ENCODE results near the gene AP3S2. TPM values are rescaled to one million over a fixed set of nuclear protein-coding genes. Genes with fewer than 3 reads are reported as not detected.

The AP3S2 gene
- total and polyA plus RNA-seq, 8 donors = 8.4 to 90.4 (median 24.0) TPM

- Histone ChIP-seq H3K9me3 (no peaks in the 10 kb centered on the region), H3K36me3 (peaks cover 15 to 86% (median 77%) of the 10 kb centered on the region in 4 donors), H3K27me3 (no peaks in the 10 kb centered on the region), H3K27ac (no peak overlapping the region), H3K4me1 (peaks cover 0 to 5% (median 0%) of the 10 kb centered on the region in 4 donors), H3K4me3 (no peak overlapping the region)
- TF ChIP-seq POLR2AphosphoS5 (IDR thresholded peaks at IDR 0.05) (no peak), POLR2A (IDR thresholded peaks at IDR 0.05) (no peak), EP300 (IDR thresholded peaks at IDR 0.05) (no peak)
- TF ChIP-seq, protein P1, sequence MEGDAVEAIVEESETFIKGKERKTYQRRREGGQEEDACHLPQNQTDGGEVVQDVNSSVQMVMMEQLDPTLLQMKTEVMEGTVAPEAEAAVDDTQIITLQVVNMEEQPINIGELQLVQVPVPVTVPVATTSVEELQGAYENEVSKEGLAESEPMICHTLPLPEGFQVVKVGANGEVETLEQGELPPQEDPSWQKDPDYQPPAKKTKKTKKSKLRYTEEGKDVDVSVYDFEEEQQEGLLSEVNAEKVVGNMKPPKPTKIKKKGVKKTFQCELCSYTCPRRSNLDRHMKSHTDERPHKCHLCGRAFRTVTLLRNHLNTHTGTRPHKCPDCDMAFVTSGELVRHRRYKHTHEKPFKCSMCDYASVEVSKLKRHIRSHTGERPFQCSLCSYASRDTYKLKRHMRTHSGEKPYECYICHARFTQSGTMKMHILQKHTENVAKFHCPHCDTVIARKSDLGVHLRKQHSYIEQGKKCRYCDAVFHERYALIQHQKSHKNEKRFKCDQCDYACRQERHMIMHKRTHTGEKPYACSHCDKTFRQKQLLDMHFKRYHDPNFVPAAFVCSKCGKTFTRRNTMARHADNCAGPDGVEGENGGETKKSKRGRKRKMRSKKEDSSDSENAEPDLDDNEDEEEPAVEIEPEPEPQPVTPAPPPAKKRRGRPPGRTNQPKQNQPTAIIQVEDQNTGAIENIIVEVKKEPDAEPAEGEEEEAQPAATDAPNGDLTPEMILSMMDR (IDR thresholded peaks at IDR 0.05) = no peak
- intact Hi-C loops (cut with DNase I; ENCODE audit: low total_unique reads) = loop anchor here (5.0 to 10.0 kb wide), 2 partner anchors 89 to 172 kb away; no protein-coding TSS in a partner anchor
- no peak for DNase-seq
- 88 to 97% (median 93%) methylated on average over 12 to 15 of the region's 15 CpGs for WGBS, 5 donors
These were observed 9.4 kb upstream of the AP3S2 start for GRCh38 chr15:89903015-89903857.

GRCh38 chr15:89900849-89901248 lies 7.1 kb upstream of the AP3S2 start:
- Histone ChIP-seq H3K27ac (no peak overlapping the region), H3K36me3 (peaks cover 15 to 64% (median 54%) of the 10 kb centered on the region in 4 donors), H3K27me3 (no peaks in the 10 kb centered on the region), H3K9me3 (no peaks in the 10 kb centered on the region), H3K4me3 (no peak overlapping the region), H3K4me1 (peaks cover 0 to 5% (median 0%) of the 10 kb centered on the region in 4 donors)
- WGBS, 5 donors = 49 to 70% (median 57%) methylated on average over 6 of the region's 6 CpGs
- DNase-seq = no peak
- no peak for TF ChIP-seq POLR2AphosphoS5 (IDR thresholded peaks at IDR 0.05)
- TF ChIP-seq, protein P1 (IDR thresholded peaks at IDR 0.05) = no peak
- no peak for TF ChIP-seq POLR2A (IDR thresholded peaks at IDR 0.05)
- TF ChIP-seq EP300 (IDR thresholded peaks at IDR 0.05) = no peak
- intact Hi-C loops (cut with DNase I; ENCODE audit: low total_unique reads) = loop anchor here (5.0 to 10.0 kb wide), 2 partner anchors 91 to 174 kb away; no protein-coding TSS in a partner anchor

DNA sequence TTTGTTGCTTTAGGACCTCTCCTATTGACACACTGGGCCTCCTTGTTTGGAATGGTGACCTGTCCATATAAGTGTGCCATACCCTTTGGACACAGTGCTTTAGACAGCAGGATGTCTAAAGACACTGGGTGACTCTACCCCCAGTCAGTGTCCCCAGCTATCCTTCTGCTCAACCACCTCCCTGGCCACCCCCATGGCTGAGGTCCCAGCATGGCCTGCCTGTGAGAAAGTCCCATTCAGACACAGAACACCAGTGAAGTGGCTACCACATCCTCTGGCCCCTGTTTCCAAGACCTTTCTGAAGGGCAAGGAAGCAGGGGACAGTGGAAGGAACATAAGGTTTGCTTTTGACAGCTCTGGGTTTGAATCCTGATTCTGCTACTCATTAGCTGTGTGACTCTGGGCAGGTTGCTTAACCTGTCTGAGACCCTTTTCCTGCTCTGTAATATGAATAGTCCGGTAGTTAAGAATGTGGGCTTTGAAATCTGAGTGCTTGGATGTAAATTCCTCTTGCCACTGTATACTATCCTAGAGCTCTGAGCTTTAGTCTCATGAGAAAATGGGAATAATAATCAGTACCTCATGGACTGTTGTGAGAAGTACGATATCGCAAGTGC lies 6.3 kb upstream of the AP3S2 start:
- DNase-seq = no peak
- no peaks in the 10 kb centered on the region for H3K9me3 ChIP-seq
- no peaks in the 10 kb centered on the region for H3K27me3 ChIP-seq
- TF ChIP-seq, protein P1 (IDR thresholded peaks at IDR 0.05) = no peak
- no peak for TF ChIP-seq POLR2AphosphoS5 (IDR thresholded peaks at IDR 0.05)
- TF ChIP-seq EP300 (IDR thresholded peaks at IDR 0.05) = no peak
- TF ChIP-seq POLR2A (IDR thresholded peaks at IDR 0.05) = no peak
- no peak overlapping the region for H3K4me3 ChIP-seq
- 92 to 95% (median 94%) methylated on average over 3 of the region's 3 CpGs for WGBS, 5 donors
- intact Hi-C loops (cut with DNase I; ENCODE audit: low total_unique reads) = loop anchor here (5.0 to 10.0 kb wide), 2 partner anchors 92 to 175 kb away; no protein-coding TSS in a partner anchor
- peaks cover 15 to 56% (median 50%) of the 10 kb centered on the region in 4 donors for H3K36me3 ChIP-seq
- peaks cover 0 to 5% (median 0%) of the 10 kb centered on the region in 4 donors for H3K4me1 ChIP-seq
- no peak overlapping the region for H3K27ac ChIP-seq

DNA sequence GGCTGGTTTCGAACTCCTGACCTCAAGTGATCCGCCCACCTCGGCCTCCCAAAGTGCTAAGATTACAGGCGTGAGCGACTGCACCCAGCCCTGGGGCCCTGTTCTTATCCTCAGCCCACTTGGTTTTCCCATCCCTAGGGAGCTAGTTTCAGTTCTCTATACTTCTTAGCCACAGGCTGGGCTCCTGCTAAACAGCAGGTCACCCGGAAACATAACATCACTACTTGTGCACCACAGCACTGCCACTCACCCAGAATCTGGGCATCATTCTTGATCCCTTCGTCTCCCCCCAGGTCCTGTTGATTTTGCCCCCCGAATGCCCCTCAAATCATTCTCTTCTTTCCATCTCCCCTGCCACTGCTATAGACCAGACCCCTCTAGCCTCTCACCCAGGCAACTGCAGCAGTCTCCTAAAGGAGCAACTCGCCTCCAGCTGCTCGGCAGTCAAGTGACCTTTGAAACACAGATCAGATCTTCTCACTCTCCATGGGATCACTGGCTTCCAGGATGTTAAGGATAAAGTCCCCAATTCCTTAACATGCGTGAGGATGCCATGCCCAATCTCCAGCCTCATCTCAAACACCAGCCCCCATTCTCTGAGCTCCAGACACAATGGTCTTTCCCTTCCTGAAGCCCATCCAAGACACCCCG lies 5.6 kb upstream of the AP3S2 start:
- no peaks in the 10 kb centered on the region for H3K27me3 ChIP-seq
- DNase-seq = no peak
- no peak overlapping the region for H3K4me3 ChIP-seq
- TF ChIP-seq POLR2AphosphoS5 (IDR thresholded peaks at IDR 0.05) (no peak), POLR2A (IDR thresholded peaks at IDR 0.05) (no peak), EP300 (IDR thresholded peaks at IDR 0.05) (no peak)
- TF ChIP-seq, protein P1 (IDR thresholded peaks at IDR 0.05) = no peak
- no peak overlapping the region for H3K27ac ChIP-seq
- WGBS, 5 donors = 71 to 86% (median 79%) methylated on average over 12 of the region's 12 CpGs
- intact Hi-C loops (cut with DNase I; ENCODE audit: low total_unique reads) = no loop called here
- no peaks in the 10 kb centered on the region for H3K9me3 ChIP-seq
- H3K36me3 ChIP-seq = peaks cover 12 to 49% (median 44%) of the 10 kb centered on the region in 4 donors
- H3K4me1 ChIP-seq = peaks cover 0 to 7% (median 2%) of the 10 kb centered on the region in 4 donors
